Measurements from ENCODE around the gene FRAT2. TPM values are rescaled to one million over a fixed set of nuclear protein-coding genes. Genes with fewer than 3 reads are reported as not detected.
"Not testable (repeated sequence)": the region's sequence is repeated elsewhere in the genome, so short reads cannot be mapped to it uniquely, and the experiment has no call there.

FRAT2 gene
- total RNA-seq, 6 donors from 2014 or later: 19.0 to 33.3 (median 29.5) TPM

GRCh38 chr10:97356318-97356914 lies 21.9 kb upstream of the FRAT2 start:
- no peak for ATAC-seq (ENCODE audit: low FRiP score in 2 of 2)
- 60 to 70% methylated on average over 6 of the region's 6 CpGs for WGBS, 2 donors
- no peak for DNase-seq
- TF ChIP-seq EP300 (IDR thresholded peaks at IDR 0.05): no peak
- TF ChIP-seq, protein P1, sequence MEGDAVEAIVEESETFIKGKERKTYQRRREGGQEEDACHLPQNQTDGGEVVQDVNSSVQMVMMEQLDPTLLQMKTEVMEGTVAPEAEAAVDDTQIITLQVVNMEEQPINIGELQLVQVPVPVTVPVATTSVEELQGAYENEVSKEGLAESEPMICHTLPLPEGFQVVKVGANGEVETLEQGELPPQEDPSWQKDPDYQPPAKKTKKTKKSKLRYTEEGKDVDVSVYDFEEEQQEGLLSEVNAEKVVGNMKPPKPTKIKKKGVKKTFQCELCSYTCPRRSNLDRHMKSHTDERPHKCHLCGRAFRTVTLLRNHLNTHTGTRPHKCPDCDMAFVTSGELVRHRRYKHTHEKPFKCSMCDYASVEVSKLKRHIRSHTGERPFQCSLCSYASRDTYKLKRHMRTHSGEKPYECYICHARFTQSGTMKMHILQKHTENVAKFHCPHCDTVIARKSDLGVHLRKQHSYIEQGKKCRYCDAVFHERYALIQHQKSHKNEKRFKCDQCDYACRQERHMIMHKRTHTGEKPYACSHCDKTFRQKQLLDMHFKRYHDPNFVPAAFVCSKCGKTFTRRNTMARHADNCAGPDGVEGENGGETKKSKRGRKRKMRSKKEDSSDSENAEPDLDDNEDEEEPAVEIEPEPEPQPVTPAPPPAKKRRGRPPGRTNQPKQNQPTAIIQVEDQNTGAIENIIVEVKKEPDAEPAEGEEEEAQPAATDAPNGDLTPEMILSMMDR (IDR thresholded peaks at IDR 0.05): no peak
- no peak for TF ChIP-seq POLR2A (IDR thresholded peaks at IDR 0.05)
- Histone ChIP-seq H3K4me3 (no peak overlapping the region), H3K27me3 (no peaks in the 10 kb centered on the region), H3K27ac (peak overlapping the region; percentile 26 to 64 (median 54)), H3K9me3 (no peaks in the 10 kb centered on the region), H3K36me3 (peaks cover 0 to 22% (median 13%) of the 10 kb centered on the region in 4 donors), H3K4me1 (peaks cover 13 to 18% (median 15%) of the 10 kb centered on the region in 4 donors)

- peaks cover 0 to 20% (median 13%) of the 10 kb centered on the region in 4 donors for H3K36me3 ChIP-seq
- no peaks in the 10 kb centered on the region for H3K9me3 ChIP-seq
- H3K27me3 ChIP-seq: no peaks in the 10 kb centered on the region
- 37 to 48% methylated on average over 5 of the region's 5 CpGs for WGBS, 2 donors
- ATAC-seq (ENCODE audit: low FRiP score in 2 of 2) (peak; percentile 28 to 42), DNase-seq (peak in 1 of 2 donors; percentile 51)
- TF ChIP-seq EP300 (IDR thresholded peaks at IDR 0.05): no peak
- TF ChIP-seq POLR2AphosphoS5 (IDR thresholded peaks at IDR 0.05): peak; percentile 14 to 60
- TF ChIP-seq, protein P1 (IDR thresholded peaks at IDR 0.05): peak in 5 of 6 experiments; percentile 25 to 49 (median 37)
- TF ChIP-seq POLR2A (IDR thresholded peaks at IDR 0.05): no peak
- H3K4me3 ChIP-seq: no peak overlapping the region
- H3K27ac ChIP-seq: peak overlapping the region; percentile 26 to 64 (median 54)
- H3K4me1 ChIP-seq: peaks cover 11 to 16% (median 14%) of the 10 kb centered on the region in 4 donors
Measured at GRCh38 chr10:97355571-97355975, 21.0 kb upstream of the FRAT2 start.

GRCh38 chr10:97353945-97354344 lies 19.4 kb upstream of the FRAT2 start:
- peak; percentile 60 to 77 for TF ChIP-seq POLR2AphosphoS5 (IDR thresholded peaks at IDR 0.05)
- TF ChIP-seq EP300 (IDR thresholded peaks at IDR 0.05): no peak
- peak in 1 of 4 donors; percentile 54 for TF ChIP-seq POLR2A (IDR thresholded peaks at IDR 0.05)
- DNase-seq: peak in 1 of 2 donors; percentile 78
- peak; percentile 63 to 65 for ATAC-seq (ENCODE audit: low FRiP score in 2 of 2)
- peaks cover 11 to 16% (median 14%) of the 10 kb centered on the region in 4 donors for H3K4me1 ChIP-seq
- no peaks in the 10 kb centered on the region for H3K9me3 ChIP-seq
- H3K36me3 ChIP-seq: peaks cover 0 to 19% (median 3%) of the 10 kb centered on the region in 4 donors
- H3K27ac ChIP-seq: peak overlapping the region; percentile 49 to 73 (median 60)
- no peaks in the 10 kb centered on the region for H3K27me3 ChIP-seq
- 61 to 86% methylated on average over 4 of the region's 4 CpGs for WGBS, 2 donors
- H3K4me3 ChIP-seq: no peak overlapping the region

DNA sequence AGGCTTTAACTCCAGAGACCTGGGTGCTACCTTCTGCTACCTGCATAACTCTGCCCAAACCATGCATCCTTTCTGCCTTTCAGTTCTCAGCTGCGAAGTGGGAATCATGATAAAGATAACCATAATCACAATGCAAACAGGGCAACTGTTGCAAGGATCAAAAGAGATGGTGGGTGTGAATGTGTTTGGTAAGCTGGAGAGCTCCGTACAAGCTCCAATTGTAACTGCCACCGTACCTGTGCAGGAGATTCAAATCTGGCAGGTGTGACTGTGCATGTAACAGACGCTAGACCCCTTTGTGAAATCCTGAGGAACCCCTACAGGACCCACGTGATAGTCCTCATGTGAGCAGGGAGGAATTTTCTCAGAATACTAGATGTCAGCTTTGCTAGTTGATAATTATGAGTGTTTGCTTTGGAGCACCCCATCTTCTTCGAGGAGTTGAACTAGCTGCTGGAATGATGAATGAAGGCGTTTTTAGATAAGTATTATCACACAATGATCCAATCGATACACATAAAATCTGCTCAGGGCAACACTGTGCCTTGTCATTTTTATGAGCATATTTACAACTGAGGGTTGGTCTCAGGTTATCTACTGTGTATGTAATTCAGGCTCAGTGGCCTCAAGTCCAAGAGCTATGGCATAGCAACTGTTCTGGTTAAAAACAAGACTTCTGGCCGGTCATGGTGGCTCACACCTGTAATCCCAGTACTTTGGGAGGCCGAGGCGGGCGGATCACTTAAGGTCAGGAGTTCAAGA lies 15.4 kb upstream of the FRAT2 start:
- TF ChIP-seq POLR2A (IDR thresholded peaks at IDR 0.05) (no peak), EP300 (IDR thresholded peaks at IDR 0.05) (no peak), POLR2AphosphoS5 (IDR thresholded peaks at IDR 0.05) (no peak)
- TF ChIP-seq, protein P1 (IDR thresholded peaks at IDR 0.05): no peak
- no peak for ATAC-seq (ENCODE audit: low FRiP score in 2 of 2)
- Histone ChIP-seq H3K27me3 (no peaks in the 10 kb centered on the region), H3K4me3 (no peak overlapping the region), H3K36me3 (no peaks in the 10 kb centered on the region), H3K4me1 (peaks cover 0 to 1% (median under 1%) of the 10 kb centered on the region in 4 donors), H3K27ac (no peak overlapping the region), H3K9me3 (no peaks in the 10 kb centered on the region)
- DNase-seq: no peak
- 77 to 91% methylated on average over 11 to 12 of the region's 12 CpGs for WGBS, 2 donors

- Histone ChIP-seq H3K4me1 (no peaks in the 10 kb centered on the region), H3K9me3 (no peaks in the 10 kb centered on the region), H3K27me3 (no peaks in the 10 kb centered on the region), H3K36me3 (no peaks in the 10 kb centered on the region), H3K27ac (no peak overlapping the region), H3K4me3 (no peak overlapping the region)
- 100% methylated on average over 4 of the region's 4 CpGs for WGBS, 2 donors
- ATAC-seq (ENCODE audit: low FRiP score in 2 of 2): no peak
- TF ChIP-seq POLR2AphosphoS5 (IDR thresholded peaks at IDR 0.05) (no peak), POLR2A (IDR thresholded peaks at IDR 0.05) (no peak), EP300 (IDR thresholded peaks at IDR 0.05) (no peak)
- TF ChIP-seq, protein P1 (IDR thresholded peaks at IDR 0.05): no peak
- DNase-seq: no peak
Measured at GRCh38 chr10:97347317-97347716, 12.8 kb upstream of the FRAT2 start.

GRCh38 chr10:97343664-97344063 lies 9.1 kb upstream of the FRAT2 start:
- H3K9me3 ChIP-seq, H3K27ac ChIP-seq: not testable (repeated sequence)
- WGBS, 2 donors: 76 to 91% methylated on average over 6 of the region's 6 CpGs

More at GRCh38 chr10:97343664-97344063, 9.1 kb upstream of the FRAT2 start:
- not testable (repeated sequence) for H3K4me1 ChIP-seq; ATAC-seq (ENCODE audit: low FRiP score in 2 of 2); DNase-seq; H3K27me3 ChIP-seq; H3K36me3 ChIP-seq; H3K4me3 ChIP-seq
